ENCODE results near the gene CUEDC2.

GRCh38 chr10:102436312-102436711 is 3.9 kb upstream of the CUEDC2 start:
- TF ChIP-seq CTCF (IDR thresholded peaks at IDR 0.05) (no peak), ZFX (IDR thresholded peaks at IDR 0.05; ENCODE audit: borderline replicate concordance) (no peak)

Measured in 22Rv1 (cell line).